Measurements from ENCODE around the gene CIP2A. TPM values are rescaled to one million over a fixed set of nuclear protein-coding genes. Genes with fewer than 3 reads are reported as not detected.

CIP2A gene
- total RNA-seq, 4 donors from 2014 or later = 1.5 to 11.5 (median 7.2) TPM

- no peaks in the 10 kb centered on the region for H3K27me3 ChIP-seq
- no peak for DNase-seq
- no peaks in the 10 kb centered on the region for H3K4me1 ChIP-seq
- no peak overlapping the region for H3K27ac ChIP-seq
- H3K36me3 ChIP-seq = no peaks in the 10 kb centered on the region
- no peak for TF ChIP-seq CTCF (IDR thresholded peaks at IDR 0.05)
- no peak for TF ChIP-seq POLR2A (IDR thresholded peaks at IDR 0.05)
- intact Hi-C loops (cut with DNase I) = no loop called here
- no peak overlapping the region for H3K4me3 ChIP-seq
- H3K9me3 ChIP-seq = no peaks in the 10 kb centered on the region
These were observed 85.5 kb downstream of the CIP2A start for GRCh38 chr3:108503722-108504121.

GRCh38 chr3:108501535-108501934 lies 87.7 kb downstream of the CIP2A start:
- Histone ChIP-seq H3K27me3 (no peaks in the 10 kb centered on the region), H3K9me3 (no peaks in the 10 kb centered on the region), H3K36me3 (no peaks in the 10 kb centered on the region), H3K27ac (no peak overlapping the region), H3K4me1 (no peaks in the 10 kb centered on the region), H3K4me3 (no peak overlapping the region)
- no peak for TF ChIP-seq POLR2A (IDR thresholded peaks at IDR 0.05)
- no peak for TF ChIP-seq CTCF (IDR thresholded peaks at IDR 0.05)
- 83 to 91% methylated on average over 5 of the region's 5 CpGs for WGBS, 2 donors
- intact Hi-C loops (cut with DNase I) = no loop called here
- DNase-seq = no peak

- Histone ChIP-seq H3K27me3 (no peaks in the 10 kb centered on the region), H3K36me3 (no peaks in the 10 kb centered on the region), H3K4me3 (no peak overlapping the region), H3K4me1 (no peaks in the 10 kb centered on the region), H3K27ac (no peak overlapping the region), H3K9me3 (no peaks in the 10 kb centered on the region)
- no peak for TF ChIP-seq POLR2A (IDR thresholded peaks at IDR 0.05)
- TF ChIP-seq CTCF (IDR thresholded peaks at IDR 0.05) = no peak
- DNase-seq = no peak
- WGBS, 2 donors = 74 to 100% methylated on average over 1 of the region's 1 CpG
- intact Hi-C loops (cut with DNase I) = no loop called here
These were observed 88.5 kb downstream of the CIP2A start for GRCh38 chr3:108500728-108501127.

Small RNAs within 50 kb of the gene (small RNA-seq; reads per million reads assigned to genes)
- 0 to 0.09 (median 0) reads per million in 4 donors for gene RF00156

Other genes starting within 250 kb of the CIP2A start
- gene MYH15, start 78.8 kb downstream of the CIP2A start, total RNA-seq = under 1 TPM in 1 of 4 donors, not detected in 3; under 0.01 TPM
- 1 to 10 TPM in 3 of 4 donors, under 1 TPM in 1; 0.83 to 5.0 (median 2.8) TPM for gene DZIP3, start 284 bp upstream of the CIP2A start, total RNA-seq
- not detected for gene RETNLB, start 168.0 kb upstream of the CIP2A start, total RNA-seq
- gene TRAT1, start 233.3 kb upstream of the CIP2A start, total RNA-seq = 1 to 10 TPM in 1 of 4 donors, under 1 TPM in 3; 0.53 to 2.3 (median 0.83) TPM

Measured in esophagus squamous epithelium (tissue), 5 donors.